Uterus (tissue), 2 donors: Measurements from ENCODE around the gene DVL1.

Source experiments
- POLR2A ChIP-seq, 2 donors: fragments of 450-650 bp; IDR thresholded peaks; one replicate each; pipeline ENCODE4 v1.6.1; 2016; ENCODE audit warnings: antibody characterized with exemption in 2 of 2, mild to moderate bottlenecking in 1 of 2, moderate library complexity in 1 of 2
- TF ChIP-seq, protein P1 (sequence below), 4 experiments: fragments of 200-600 bp in 2 of 4; fragments of 450-650 bp in 2 of 4; sonication (generic) in 2 of 4; IDR thresholded peaks; one replicate each; pipeline ENCODE4 v1.5.1; 2016 to 2019; ENCODE audit warnings: antibody characterized with exemption in 4 of 4, mild to moderate bottlenecking in 2 of 4, moderate library complexity in 1 of 4

DNA sequence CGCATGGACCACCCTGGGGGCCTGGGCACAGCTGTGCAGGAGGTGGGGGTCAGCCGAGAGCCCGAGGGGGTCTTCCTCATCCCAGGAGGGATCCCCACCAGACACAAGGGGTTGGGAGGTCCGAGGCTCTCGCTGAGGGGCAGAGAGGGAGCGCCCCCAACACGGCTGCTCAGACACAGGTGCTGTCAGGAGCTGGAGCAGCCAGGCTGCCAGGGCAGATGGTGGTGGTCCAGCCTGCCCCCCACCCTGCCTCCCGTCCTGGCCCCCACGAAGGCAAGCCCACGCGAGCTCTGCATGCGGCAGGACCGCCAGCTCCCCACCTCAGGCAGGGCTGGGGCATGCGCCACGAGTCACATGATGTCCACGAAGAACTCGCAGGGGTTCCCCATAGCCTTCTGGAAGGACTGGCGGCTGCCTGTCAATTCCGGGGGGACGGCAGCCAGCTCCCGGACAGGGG is 13.4 kb downstream of the DVL1 start:
- TF ChIP-seq, protein P1, sequence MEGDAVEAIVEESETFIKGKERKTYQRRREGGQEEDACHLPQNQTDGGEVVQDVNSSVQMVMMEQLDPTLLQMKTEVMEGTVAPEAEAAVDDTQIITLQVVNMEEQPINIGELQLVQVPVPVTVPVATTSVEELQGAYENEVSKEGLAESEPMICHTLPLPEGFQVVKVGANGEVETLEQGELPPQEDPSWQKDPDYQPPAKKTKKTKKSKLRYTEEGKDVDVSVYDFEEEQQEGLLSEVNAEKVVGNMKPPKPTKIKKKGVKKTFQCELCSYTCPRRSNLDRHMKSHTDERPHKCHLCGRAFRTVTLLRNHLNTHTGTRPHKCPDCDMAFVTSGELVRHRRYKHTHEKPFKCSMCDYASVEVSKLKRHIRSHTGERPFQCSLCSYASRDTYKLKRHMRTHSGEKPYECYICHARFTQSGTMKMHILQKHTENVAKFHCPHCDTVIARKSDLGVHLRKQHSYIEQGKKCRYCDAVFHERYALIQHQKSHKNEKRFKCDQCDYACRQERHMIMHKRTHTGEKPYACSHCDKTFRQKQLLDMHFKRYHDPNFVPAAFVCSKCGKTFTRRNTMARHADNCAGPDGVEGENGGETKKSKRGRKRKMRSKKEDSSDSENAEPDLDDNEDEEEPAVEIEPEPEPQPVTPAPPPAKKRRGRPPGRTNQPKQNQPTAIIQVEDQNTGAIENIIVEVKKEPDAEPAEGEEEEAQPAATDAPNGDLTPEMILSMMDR (IDR thresholded peaks at IDR 0.05) = no peak
- no peak for TF ChIP-seq POLR2A (IDR thresholded peaks at IDR 0.05)
